Natural killer cell (primary cell): Measurements from ENCODE around the gene GPR146. TPM values are rescaled to one million over a fixed set of nuclear protein-coding genes. Genes with fewer than 3 reads are reported as not detected.

ENCODE experiments used
- ATAC-seq, 3 donors: fragments of 150-1000 bp in 2 of 3; fragments of 200-7000 bp in 1 of 3; cut with Tn5 transposase; 1 replicate in 1 of 3; 2 replicates in 2 of 3; pipeline ENCODE4 v1.10.0; 2021; ENCODE audit warnings: mild to moderate bottlenecking in 2 of 3, moderate library complexity in 2 of 3
- DNase-seq, 2 donors: peaks; one replicate each; pipeline versions ENCODE4 v3.0.0 to v3.0.0-alpha.2; 2013 to 2021; ENCODE audit warnings: mixed read lengths in 1 of 2
- H3K27ac ChIP-seq: one replicate; pipeline ENCODE4 v1.5.1; 2013; ENCODE audit warnings: mild to moderate bottlenecking, low read length
- H3K27me3 ChIP-seq: one replicate; pipeline ENCODE4 v1.6.1; 2013; ENCODE audit warnings: low read length; ENCODE audit not compliant: control insufficient read depth, insufficient read depth
- H3K36me3 ChIP-seq: one replicate; pipeline ENCODE4 v1.6.1; 2013; ENCODE audit warnings: low read length; ENCODE audit not compliant: control insufficient read depth, insufficient read depth
- H3K4me1 ChIP-seq: one replicate; pipeline ENCODE4 v1.6.1; 2013; ENCODE audit warnings: low read length; ENCODE audit not compliant: control insufficient read depth, insufficient read depth
- H3K4me3 ChIP-seq: one replicate; pipeline ENCODE4 v1.5.1; 2013; ENCODE audit warnings: low read length
- H3K9me3 ChIP-seq: one replicate; pipeline ENCODE4 v1.6.1; 2013; ENCODE audit warnings: low read length; ENCODE audit not compliant: control insufficient read depth, insufficient read depth
- H3K27ac Mint-ChIP-seq, 2 donors: one replicate each; pipeline ENCODE4 v1.8.0; 2022; ENCODE audit warnings: mild to moderate bottlenecking in 2 of 2, mixed read lengths in 2 of 2, moderate library complexity in 1 of 2
- H3K27me3 Mint-ChIP-seq, 2 donors: one replicate each; pipeline ENCODE4 v1.8.0; 2022; ENCODE audit warnings: low read depth in 2 of 2, mixed read lengths in 2 of 2
- H3K36me3 Mint-ChIP-seq: one replicate; pipeline ENCODE4 v1.8.0; 2022; ENCODE audit warnings: mixed read lengths
- H3K4me1 Mint-ChIP-seq, 2 donors: one replicate each; pipeline ENCODE4 v1.8.0; 2022; ENCODE audit warnings: mixed read lengths in 2 of 2
- H3K4me3 Mint-ChIP-seq: one replicate; pipeline ENCODE4 v1.8.0; 2022; ENCODE audit warnings: mild to moderate bottlenecking, moderate library complexity, mixed read lengths
- H3K9me3 Mint-ChIP-seq, 2 donors: one replicate each; pipeline ENCODE4 v1.8.0; 2022; ENCODE audit warnings: mixed read lengths in 2 of 2
- WGBS: methylation state at CpG from one replicate; pipeline ENCODE4 v1.1.7; 2013; ENCODE audit warnings: missing lambda C conversion rate; ENCODE audit not compliant: insufficient coverage; 5-methylcytosine and 5-hydroxymethylcytosine counted together
- intact Hi-C: fragments of 100-400 bp; cut with micrococcal nuclease; formaldehyde crosslinking; loops from one replicate; pipeline ENCODE4 v1.14.2; 2022
- total RNA-seq, 4 donors: library from RNA; stranded (reverse); fragments of 120-200 nt in 1 of 4; gene quantifications; one replicate each; pipeline versions ENCODE4 v1.2.3 to v1.2.4, GENCODE V29; 2013 to 2022
- TF ChIP-seq, protein P1 (sequence below): fragments of 200-600 bp; IDR thresholded peaks from one replicate; pipeline ENCODE4 v1.8.0; 2022; ENCODE audit warnings: antibody characterized with exemption

GPR146 gene
- total RNA-seq, 3 donors from 2014 or later (not counting 1 experiment from before 2014, with no cell fraction given): 2.3 to 4.5 (median 2.5) TPM

DNA sequence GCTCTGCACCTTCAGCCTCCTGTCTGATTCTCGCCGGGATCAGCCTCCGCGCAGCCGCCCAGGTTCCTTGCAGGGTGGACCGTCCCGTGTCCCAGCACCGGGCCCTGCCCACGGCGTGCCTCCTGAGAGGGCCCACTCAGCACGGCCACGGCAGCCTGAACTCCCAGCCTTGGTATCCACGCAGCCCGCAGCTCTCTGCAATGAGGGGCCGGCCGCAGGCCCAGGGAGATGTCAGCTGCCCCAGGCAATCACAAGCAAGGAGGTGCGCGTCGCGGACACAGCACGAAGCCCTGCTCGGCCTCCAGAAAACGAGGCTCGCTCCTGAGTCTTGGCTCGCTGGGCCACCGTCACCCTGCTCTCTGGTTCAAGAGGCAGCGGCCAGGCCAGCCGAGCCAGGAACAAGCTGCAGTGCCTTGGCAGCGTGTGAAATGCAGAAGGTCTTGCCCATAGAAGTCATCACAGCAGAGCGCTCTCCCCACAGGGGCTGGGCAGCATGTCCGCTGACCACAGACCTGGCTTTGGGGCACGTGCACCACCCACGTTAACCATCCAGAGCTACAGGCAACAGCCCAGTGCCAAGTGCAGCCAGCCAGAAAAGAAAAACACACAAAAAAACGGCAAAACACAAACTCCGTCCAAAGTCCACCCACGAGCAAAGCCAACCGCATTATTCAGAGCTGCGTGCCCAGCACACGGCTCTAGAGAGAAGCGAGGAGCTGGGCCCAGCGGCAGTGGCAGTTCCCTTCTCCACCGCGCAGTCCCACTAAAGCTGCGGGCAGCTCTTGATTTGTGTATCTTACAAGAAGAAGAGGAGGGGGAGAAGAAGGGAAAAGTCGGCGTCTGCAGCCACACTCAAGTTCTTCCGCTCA lies 57.5 kb downstream of the GPR146 start:
- DNase-seq: no peak
- no peak overlapping the region for H3K4me3 ChIP-seq
- peaks cover 3% of the 10 kb centered on the region for H3K9me3 ChIP-seq
- intact Hi-C loops: no loop called here
- Mint-ChIP-seq H3K27ac (no peak overlapping the region), H3K4me3 (no peak overlapping the region), H3K4me1 (no peaks in the 10 kb centered on the region), H3K27me3 (no peaks in the 10 kb centered on the region), H3K36me3 (no peaks in the 10 kb centered on the region), H3K9me3 (peaks cover 0 to 3% of the 10 kb centered on the region in 2 donors)
- ATAC-seq: no peak
- no peaks in the 10 kb centered on the region for H3K27me3 ChIP-seq
- H3K36me3 ChIP-seq: no peaks in the 10 kb centered on the region
- TF ChIP-seq, protein P1, sequence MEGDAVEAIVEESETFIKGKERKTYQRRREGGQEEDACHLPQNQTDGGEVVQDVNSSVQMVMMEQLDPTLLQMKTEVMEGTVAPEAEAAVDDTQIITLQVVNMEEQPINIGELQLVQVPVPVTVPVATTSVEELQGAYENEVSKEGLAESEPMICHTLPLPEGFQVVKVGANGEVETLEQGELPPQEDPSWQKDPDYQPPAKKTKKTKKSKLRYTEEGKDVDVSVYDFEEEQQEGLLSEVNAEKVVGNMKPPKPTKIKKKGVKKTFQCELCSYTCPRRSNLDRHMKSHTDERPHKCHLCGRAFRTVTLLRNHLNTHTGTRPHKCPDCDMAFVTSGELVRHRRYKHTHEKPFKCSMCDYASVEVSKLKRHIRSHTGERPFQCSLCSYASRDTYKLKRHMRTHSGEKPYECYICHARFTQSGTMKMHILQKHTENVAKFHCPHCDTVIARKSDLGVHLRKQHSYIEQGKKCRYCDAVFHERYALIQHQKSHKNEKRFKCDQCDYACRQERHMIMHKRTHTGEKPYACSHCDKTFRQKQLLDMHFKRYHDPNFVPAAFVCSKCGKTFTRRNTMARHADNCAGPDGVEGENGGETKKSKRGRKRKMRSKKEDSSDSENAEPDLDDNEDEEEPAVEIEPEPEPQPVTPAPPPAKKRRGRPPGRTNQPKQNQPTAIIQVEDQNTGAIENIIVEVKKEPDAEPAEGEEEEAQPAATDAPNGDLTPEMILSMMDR: no peak
- WGBS: 96% methylated on average over 47 of the region's 47 CpGs
- H3K27ac ChIP-seq: no peak overlapping the region
- peaks cover 12% of the 10 kb centered on the region for H3K4me1 ChIP-seq

DNA sequence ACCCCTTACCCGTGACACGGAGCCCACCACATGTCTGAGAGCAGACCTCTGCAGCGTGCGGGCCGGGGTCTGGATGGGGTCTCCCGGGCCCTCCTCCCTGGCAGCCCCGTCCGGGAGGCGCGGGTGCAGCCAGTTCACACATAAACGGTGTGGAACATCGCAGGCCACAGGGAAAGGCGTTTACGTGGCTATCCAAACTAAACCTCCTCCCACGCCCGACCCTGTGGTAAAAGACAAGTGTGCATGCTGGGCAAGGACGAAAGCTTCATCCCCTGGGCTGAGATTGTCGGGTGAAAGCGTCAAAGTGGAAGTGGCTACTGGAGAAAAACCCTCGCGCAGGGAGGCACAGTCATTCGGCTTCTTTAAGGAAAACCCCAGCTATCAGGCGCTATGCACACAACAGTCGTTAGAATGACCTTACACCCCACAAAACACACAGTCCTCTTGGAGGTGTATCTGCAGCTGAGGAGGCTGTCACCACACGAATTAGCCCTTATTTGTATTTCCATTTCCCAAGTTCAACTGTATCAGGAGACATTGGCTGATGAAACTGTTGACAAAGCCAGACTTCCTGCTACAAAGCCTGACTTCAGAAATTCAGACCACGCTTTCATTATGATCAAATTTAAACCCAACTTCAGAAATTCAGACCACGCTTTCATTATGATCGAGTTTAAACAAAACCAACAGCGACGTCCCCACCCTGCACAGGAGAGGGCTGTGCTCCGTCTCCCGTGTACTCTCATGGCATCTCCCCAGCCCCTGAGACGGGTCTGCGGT lies 58.9 kb downstream of the GPR146 start:
- no peaks in the 10 kb centered on the region for H3K27me3 ChIP-seq
- WGBS: 69% methylated on average over 34 of the region's 34 CpGs
- H3K4me1 Mint-ChIP-seq: no peaks in the 10 kb centered on the region
- no peak overlapping the region for H3K4me3 Mint-ChIP-seq
- no peak overlapping the region for H3K27ac Mint-ChIP-seq
- H3K27ac ChIP-seq: no peak overlapping the region
- H3K9me3 ChIP-seq: peaks cover 3% of the 10 kb centered on the region
- H3K4me3 ChIP-seq: no peak overlapping the region
- TF ChIP-seq, protein P1: no peak
- no peaks in the 10 kb centered on the region for H3K36me3 Mint-ChIP-seq
- intact Hi-C loops: no loop called here
- H3K4me1 ChIP-seq: peaks cover 12% of the 10 kb centered on the region
- DNase-seq: no peak
- H3K9me3 Mint-ChIP-seq: peaks cover 0 to 1% of the 10 kb centered on the region in 2 donors
- ATAC-seq: no peak
- H3K27me3 Mint-ChIP-seq: no peaks in the 10 kb centered on the region
- no peaks in the 10 kb centered on the region for H3K36me3 ChIP-seq

DNA sequence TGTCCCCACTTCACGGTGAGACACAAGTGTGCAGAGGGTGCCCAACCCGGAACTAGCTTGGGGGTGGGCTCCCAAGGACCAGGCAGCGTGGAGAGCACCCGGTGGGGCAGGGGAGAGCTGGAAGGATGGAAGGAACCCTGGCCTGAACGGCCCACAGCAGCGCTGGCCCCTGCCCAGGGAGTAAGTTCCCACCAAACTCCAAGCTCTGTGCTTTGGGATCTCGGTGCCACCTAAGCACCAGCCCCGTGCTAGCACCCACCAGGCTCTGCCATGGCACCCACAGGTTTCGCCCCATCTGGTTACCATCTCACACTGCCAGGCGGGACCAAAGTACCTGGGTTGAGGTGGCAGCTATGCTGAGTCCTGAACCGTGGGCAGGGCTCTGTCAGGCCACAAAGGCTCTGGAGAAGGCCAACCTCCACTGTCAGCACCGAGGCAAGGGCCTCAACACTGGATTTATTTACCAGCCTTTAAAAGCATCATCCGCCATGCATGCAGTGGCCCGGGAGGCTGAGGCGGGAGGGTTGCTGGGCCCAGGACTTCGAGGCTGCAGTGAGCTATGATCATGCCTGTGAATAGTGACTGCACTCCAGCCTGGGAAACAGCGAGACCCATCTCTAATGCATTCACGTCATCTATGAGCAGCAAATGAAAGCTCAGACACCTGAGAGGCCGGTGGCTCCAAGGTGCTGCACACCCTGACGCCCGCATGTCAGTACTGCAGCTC lies 59.6 kb downstream of the GPR146 start:
- Histone ChIP-seq H3K9me3 (no peaks in the 10 kb centered on the region), H3K27me3 (no peaks in the 10 kb centered on the region), H3K36me3 (no peaks in the 10 kb centered on the region), H3K27ac (no peak overlapping the region), H3K4me1 (peaks cover 12% of the 10 kb centered on the region), H3K4me3 (no peak overlapping the region)
- intact Hi-C loops: no loop called here
- H3K36me3 Mint-ChIP-seq: no peaks in the 10 kb centered on the region
- TF ChIP-seq, protein P1: no peak
- ATAC-seq (no peak), DNase-seq (no peak)
- H3K4me1 Mint-ChIP-seq: no peaks in the 10 kb centered on the region
- no peak overlapping the region for H3K4me3 Mint-ChIP-seq
- WGBS: 90% methylated on average over 21 of the region's 21 CpGs
- H3K9me3 Mint-ChIP-seq: no peaks in the 10 kb centered on the region
- no peak overlapping the region for H3K27ac Mint-ChIP-seq
- H3K27me3 Mint-ChIP-seq: no peaks in the 10 kb centered on the region
